K562 (cell line): ENCODE measurements around the gene FLCN. TPM values are rescaled to one million over a fixed set of nuclear protein-coding genes. Genes with fewer than 3 reads are reported as not detected.

ENCODE experiments used
- BRF2 ChIP-seq: IDR thresholded peaks from 3 replicates; pipeline ENCODE4 v1.6.1; 2011; ENCODE audit warnings: borderline replicate concordance, mild to moderate bottlenecking; ENCODE audit not compliant: insufficient read length, insufficient read depth
- CTCF ChIP-seq, 3 experiments: IDR thresholded peaks in 2 of 3; conservative IDR thresholded peaks in 1 of 3; 2 replicates each; pipeline ENCODE4 v1.5.1; 2011 to 2012; ENCODE audit warnings: low read length in 3 of 3, mild to moderate bottlenecking in 3 of 3, control low read depth in 2 of 3, improper control_type of control experiment in 1 of 3, inconsistent platforms in 1 of 3, low read depth in 1 of 3, mixed read lengths in 1 of 3, moderate library complexity in 1 of 3; ENCODE audit not compliant: insufficient read depth in 2 of 3
- E2F4 ChIP-seq: sonication (generic); formaldehyde crosslinking; IDR thresholded peaks from 2 replicates; pipeline ENCODE4 v1.8.0; 2022; ENCODE audit warnings: mild to moderate bottlenecking, low read depth, missing genetic modification reagents
- EHMT2 ChIP-seq: fragments of 450-650 bp; IDR thresholded peaks from 2 replicates; pipeline ENCODE4 v1.6.1; 2018; ENCODE audit warnings: antibody characterized with exemption
- FOXP4 ChIP-seq: sonication (generic); formaldehyde crosslinking; IDR thresholded peaks from 2 replicates; pipeline ENCODE4 v1.8.0; 2022; ENCODE audit warnings: mild to moderate bottlenecking, missing genetic modification reagents, borderline replicate concordance
- GABPB2 ChIP-seq: fragments of 250-450 bp; sonication (Bioruptor Pico); conservative IDR thresholded peaks from 2 replicates; pipeline ENCODE4 v1.5.1; 2021; ENCODE audit warnings: mild to moderate bottlenecking
- GTF2E2 ChIP-seq: fragments of 200-800 bp; sonication (Bioruptor generic); IDR thresholded peaks from 2 replicates; pipeline ENCODE4 v1.6.1; 2016; ENCODE audit warnings: missing genetic modification characterization, missing compliant biosample characterization
- HDAC8 ChIP-seq: fragments of 450-650 bp; IDR thresholded peaks from 2 replicates; pipeline ENCODE4 v1.6.1; 2016; ENCODE audit warnings: mild to moderate bottlenecking, missing genetic modification characterization, moderate library complexity, missing compliant biosample characterization
- MAX ChIP-seq: sonication (generic); formaldehyde crosslinking; IDR thresholded peaks from 2 replicates; pipeline ENCODE4 v1.9.0; 2022; ENCODE audit warnings: mild to moderate bottlenecking, missing genetic modification reagents
- MECOM ChIP-seq: fragments of 250-450 bp; sonication (Bioruptor Pico); IDR thresholded peaks from 2 replicates; pipeline ENCODE4 v1.8.0; 2022; ENCODE audit warnings: inconsistent platforms
- NBN ChIP-seq: fragments of 450-650 bp; IDR thresholded peaks from 2 replicates; pipeline ENCODE4 v1.6.1; 2016; ENCODE audit warnings: low read depth, mild to moderate bottlenecking
- PHTF2 ChIP-seq: fragments of 250-450 bp; sonication (Bioruptor Pico); IDR thresholded peaks from 2 replicates; pipeline ENCODE4 v1.5.0; 2021; ENCODE audit warnings: mild to moderate bottlenecking
- POLR2G ChIP-seq: fragments of 200-400 bp; formaldehyde crosslinking; IDR thresholded peaks from 2 replicates; pipeline ENCODE4 v1.6.1; 2017; ENCODE audit warnings: low read depth, mild to moderate bottlenecking, antibody characterized with exemption, low read length, moderate library complexity
- RBM25 ChIP-seq: fragments of 200-400 bp; formaldehyde crosslinking; IDR thresholded peaks from 2 replicates; pipeline ENCODE4 v1.6.1; 2018; ENCODE audit warnings: low read length, low read depth, moderate library complexity; ENCODE audit not compliant: severe bottlenecking
- SMARCA5 ChIP-seq: fragments of 450-650 bp; IDR thresholded peaks from 2 replicates; pipeline ENCODE4 v1.6.1; 2016
- USF2 ChIP-seq: sonication (generic); formaldehyde crosslinking; IDR thresholded peaks from 2 replicates; pipeline ENCODE4 v1.5.0; 2020; ENCODE audit warnings: missing genetic modification reagents
- ZSCAN29 ChIP-seq: fragments of 450-650 bp; IDR thresholded peaks from 2 replicates; pipeline ENCODE4 v1.6.1; 2017
- polyA plus RNA-seq, 8 experiments: library from polyadenylated mRNA; depleted of rRNA in 4 of 8; stranded (reverse) in 5 of 8; unstranded in 3 of 8; fragments of >200 nt; fragmentation: Nextera tagmentation in 2 of 8; fragmentation: Illumina TruSeq in 1 of 8; extraction: Ambion mirVana in 2 of 8; extraction: Trizol in 1 of 8; gene quantifications; 2 replicates each; pipeline versions ENCODE4 v1.2.1 to v1.2.3, GENCODE V29; 2011 to 2014; ENCODE audit warnings: inconsistent platforms in 1 of 8, missing spikeins in 1 of 8
- total RNA-seq, 7 experiments: library from RNA; depleted of rRNA in 6 of 7; stranded (reverse); fragments of >200 nt in 6 of 7; fragmentation: Illumina TruSeq in 2 of 7; extraction: Trizol in 2 of 7; gene quantifications; 2 replicates each; pipeline versions ENCODE4 v1.2.1 to v1.2.3, GENCODE V29; 2011 to 2021; ENCODE audit warnings: low replicate concordance in 1 of 7

The FLCN gene
- total and polyA plus RNA-seq, 9 of the 15 experiments (the other 6 are each of a cell fraction or from before 2014, with no cell fraction given), result 1.6 to 33.5 (median 10.9) TPM

- no peak for TF ChIP-seq USF2
- no peak for TF ChIP-seq PHTF2 (CRISPR knock-in tag)
- TF ChIP-seq E2F4 (CRISPR knock-in tag), result peak; percentile 91
- TF ChIP-seq GABPB2 (CRISPR knock-in tag), result no peak
- no peak for TF ChIP-seq FOXP4 (CRISPR knock-in tag)
- TF ChIP-seq NBN, result no peak
- no peak for TF ChIP-seq SMARCA5
- TF ChIP-seq RBM25, result peak; percentile 66
- TF ChIP-seq ZSCAN29, result no peak
- no peak for TF ChIP-seq BRF2
- TF ChIP-seq HDAC8 (tag), result no peak
- no peak for TF ChIP-seq MECOM (CRISPR knock-in tag)
- peak; percentile 89 for TF ChIP-seq MAX
- TF ChIP-seq CTCF (IDR thresholded peaks at IDR 0.05 in 2 of 3, conservative IDR thresholded peaks at IDR 0.05 in 1 of 3; ENCODE audit: insufficient read depth in 2 of 3, low read depth in 1 of 3, low read length in 3 of 3), result no peak
- TF ChIP-seq GTF2E2 (tag), result peak; percentile 26; the same call in 1 of the 2 replicates
- peak; percentile 97 for TF ChIP-seq POLR2G
- no peak for TF ChIP-seq EHMT2
Observed at GRCh38 chr17:17280613-17281549, 43.9 kb upstream of the FLCN start, which contains the start of gene COPS3 (continued).
